C4-2B (cell line): ENCODE data around the gene CFAP299.
"Not testable (repeated sequence)": the region's sequence is repeated elsewhere in the genome, so short reads cannot be mapped to it uniquely, and the experiment has no call there.

Experiments
- H3K27ac ChIP-seq: fragments of 450-650 bp; 2 replicates; pipeline ENCODE4 v1.5.1; 2017
- CTCF ChIP-seq: fragments of 450-650 bp; conservative IDR thresholded peaks from 2 replicates; pipeline ENCODE4 v1.5.1; 2017; ENCODE audit warnings: mild to moderate bottlenecking
- ZFX ChIP-seq: fragments of 450-650 bp; IDR thresholded peaks from 2 replicates; pipeline ENCODE4 v1.6.1; 2017

Gene CFAP299

GRCh38 chr4:80655662-80656061, 320.1 kb downstream of the CFAP299 start:
- TF ChIP-seq ZFX (no peak), CTCF (no peak)
- H3K27ac ChIP-seq: no peak overlapping the region

- not testable (repeated sequence) for H3K27ac ChIP-seq
Observed at GRCh38 chr4:80670118-80670517, 334.6 kb downstream of the CFAP299 start.

- no peak overlapping the region for H3K27ac ChIP-seq
- TF ChIP-seq CTCF: no peak
- TF ChIP-seq ZFX: no peak
Observed at GRCh38 chr4:80678413-80678812, 342.9 kb downstream of the CFAP299 start.

GRCh38 chr4:80680934-80681333, 345.4 kb downstream of the CFAP299 start:
- TF ChIP-seq CTCF (no peak), ZFX (no peak)
- H3K27ac ChIP-seq: no peak overlapping the region

GRCh38 chr4:80685214-80685613, 349.7 kb downstream of the CFAP299 start:
- TF ChIP-seq CTCF (no peak), ZFX (no peak)
- H3K27ac ChIP-seq: no peak overlapping the region

- not testable (repeated sequence) for H3K27ac ChIP-seq
Observed at GRCh38 chr4:80687736-80688135, 352.2 kb downstream of the CFAP299 start.

- no peak for TF ChIP-seq ZFX
- no peak for TF ChIP-seq CTCF
- H3K27ac ChIP-seq: no peak overlapping the region
Observed at GRCh38 chr4:80694171-80694570, 358.6 kb downstream of the CFAP299 start.

- TF ChIP-seq CTCF (no peak), ZFX (no peak)
- H3K27ac ChIP-seq: no peak overlapping the region
Observed at GRCh38 chr4:80705311-80705710, 369.8 kb downstream of the CFAP299 start.
